ENCODE data around the gene TMEM132D.
A peak's percentile ranks its signal among the peaks of the same experiment; 100 is the strongest.

The TMEM132D gene

GRCh38 chr12:129312048-129312447 is 591.8 kb downstream of the TMEM132D start:
- DNase-seq = no peak

GRCh38 chr12:129310346-129310745 is 593.5 kb downstream of the TMEM132D start:
- no peak for DNase-seq

- peak; percentile 18 for DNase-seq
Observed at GRCh38 chr12:129305851-129306250, 598.0 kb downstream of the TMEM132D start.

GRCh38 chr12:129304529-129304928 is 599.3 kb downstream of the TMEM132D start:
- DNase-seq = no peak

- DNase-seq = no peak
Observed at GRCh38 chr12:129300011-129300410, 603.8 kb downstream of the TMEM132D start.

GRCh38 chr12:129298921-129299320 is 604.9 kb downstream of the TMEM132D start:
- no peak for DNase-seq

- no peak for DNase-seq
Observed at GRCh38 chr12:129296671-129297070, 607.2 kb downstream of the TMEM132D start.

- no peak for DNase-seq
Observed at GRCh38 chr12:129294868-129295267, 609.0 kb downstream of the TMEM132D start.

GRCh38 chr12:129279771-129280170 is 624.1 kb downstream of the TMEM132D start:
- no peak for DNase-seq

- DNase-seq = peak; percentile 10
Observed at GRCh38 chr12:129276361-129277060, 627.3 kb downstream of the TMEM132D start.

GRCh38 chr12:129269756-129270495 is 633.9 kb downstream of the TMEM132D start:
- DNase-seq = no peak

- DNase-seq = peak; percentile 50
Observed at GRCh38 chr12:129258781-129259318, 645.0 kb downstream of the TMEM132D start.

- no peak for DNase-seq
Observed at GRCh38 chr12:129257524-129257923, 646.3 kb downstream of the TMEM132D start.

GRCh38 chr12:129246630-129247029 is 657.2 kb downstream of the TMEM132D start:
- no peak for DNase-seq

- no peak for DNase-seq
Observed at GRCh38 chr12:129245769-129246168, 658.1 kb downstream of the TMEM132D start.

- DNase-seq = no peak
Observed at GRCh38 chr12:129241852-129242251, 662.0 kb downstream of the TMEM132D start.

- no peak for DNase-seq
Observed at GRCh38 chr12:129237881-129238280, 665.9 kb downstream of the TMEM132D start.

GRCh38 chr12:129234209-129234608 is 669.6 kb downstream of the TMEM132D start:
- DNase-seq = no peak

- DNase-seq = no peak
Observed at GRCh38 chr12:129231491-129231890, 672.3 kb downstream of the TMEM132D start.

GRCh38 chr12:129230995-129231394 is 672.8 kb downstream of the TMEM132D start:
- no peak for DNase-seq

GRCh38 chr12:129226851-129227250 is 677.0 kb downstream of the TMEM132D start:
- no peak for DNase-seq

GRCh38 chr12:129226005-129226404 is 677.8 kb downstream of the TMEM132D start:
- no peak for DNase-seq

GRCh38 chr12:129215556-129215955 is 688.3 kb downstream of the TMEM132D start:
- no peak for DNase-seq

- DNase-seq = no peak
Observed at GRCh38 chr12:129213551-129213950, 690.3 kb downstream of the TMEM132D start.
